K562 (cell line): ENCODE measurements around the gene MCC.

Experiments
- CREBBP ChIP-seq: IDR thresholded peaks from one replicate; pipeline ENCODE4 v1.6.1; 2012; ENCODE audit warnings: low read depth, mild to moderate bottlenecking, control low read depth, inconsistent platforms, low read length
- FOXK2 ChIP-seq, 2 experiments: fragments of 450-650 bp; IDR thresholded peaks in 1 of 2; conservative IDR thresholded peaks in 1 of 2; 2 replicates each; pipeline ENCODE4 v1.6.1; 2016; ENCODE audit warnings: low read depth in 2 of 2, mild to moderate bottlenecking in 1 of 2
- JUN ChIP-seq, 2 experiments: sonication (generic) in 1 of 2; formaldehyde crosslinking in 1 of 2; IDR thresholded peaks; 2 replicates each; pipeline versions ENCODE4 v1.6.1 to v1.8.0; 2012 to 2022; ENCODE audit warnings: borderline replicate concordance in 2 of 2, mild to moderate bottlenecking in 2 of 2, improper control_type of control experiment in 1 of 2, low read depth in 1 of 2, low read length in 1 of 2, missing genetic modification reagents in 1 of 2
- MAZ ChIP-seq, 2 experiments: fragments of 450-650 bp in 1 of 2; sonication (generic) in 1 of 2; formaldehyde crosslinking; IDR thresholded peaks in 1 of 2; conservative IDR thresholded peaks in 1 of 2; 2 replicates each; pipeline versions ENCODE4 v1.4.0 to v1.5.0; 2020; ENCODE audit warnings: mild to moderate bottlenecking in 1 of 2, missing genetic modification reagents in 1 of 2
- POLR2A ChIP-seq: fragments of 450-650 bp; conservative IDR thresholded peaks from 2 replicates; pipeline ENCODE4 v1.6.1; 2016
- TCF7 ChIP-seq: sonication (generic); IDR thresholded peaks from 2 replicates; pipeline ENCODE4 v1.6.1; 2016; ENCODE audit warnings: antibody characterized with exemption, borderline replicate concordance
- XRCC4 ChIP-seq: IDR thresholded peaks from one replicate; pipeline ENCODE4 v1.6.1; 2011; ENCODE audit not compliant: insufficient read depth, insufficient read length; ENCODE audit errors: extremely low read depth
- ZNF121 ChIP-seq: sonication (generic); formaldehyde crosslinking; conservative IDR thresholded peaks from 2 replicates; pipeline ENCODE4 v1.8.0; 2022; ENCODE audit warnings: missing genetic modification reagents
- ZNF134 ChIP-seq: fragments of 250-450 bp; sonication (Bioruptor Pico); conservative IDR thresholded peaks from 2 replicates; pipeline ENCODE4 v1.4.0; 2020
- ZNF174 ChIP-seq: fragments of 250-450 bp; sonication (Bioruptor Pico); IDR thresholded peaks from 2 replicates; pipeline ENCODE4 v1.4.0; 2020; ENCODE audit warnings: mild to moderate bottlenecking
- TF ChIP-seq, protein P1 (sequence below): fragments of 250-450 bp; sonication (Bioruptor Pico); IDR thresholded peaks from 2 replicates; pipeline ENCODE4 v1.5.0; 2021
- TF ChIP-seq, protein P2 (sequence below), 2 experiments: fragments of 450-650 bp in 1 of 2; sonication (generic) in 1 of 2; formaldehyde crosslinking in 1 of 2; IDR thresholded peaks in 1 of 2; conservative IDR thresholded peaks in 1 of 2; 2 replicates each; pipeline versions ENCODE4 v1.6.1 to v1.8.1; 2016 to 2023; ENCODE audit warnings: mild to moderate bottlenecking in 2 of 2, moderate library complexity in 2 of 2, inconsistent platforms in 1 of 2, missing genetic modification reagents in 1 of 2
- TF ChIP-seq, protein P3 (sequence below): fragments of 150-350 bp; IDR thresholded peaks from 2 replicates; pipeline ENCODE4 v1.6.1; 2014; ENCODE audit warnings: low read depth, mild to moderate bottlenecking, low read length, borderline replicate concordance
- TF ChIP-seq, protein P4 (sequence below): IDR thresholded peaks from 2 replicates; pipeline ENCODE4 v1.6.1; 2016; ENCODE audit warnings: missing genetic modification characterization, missing compliant biosample characterization

DNA sequence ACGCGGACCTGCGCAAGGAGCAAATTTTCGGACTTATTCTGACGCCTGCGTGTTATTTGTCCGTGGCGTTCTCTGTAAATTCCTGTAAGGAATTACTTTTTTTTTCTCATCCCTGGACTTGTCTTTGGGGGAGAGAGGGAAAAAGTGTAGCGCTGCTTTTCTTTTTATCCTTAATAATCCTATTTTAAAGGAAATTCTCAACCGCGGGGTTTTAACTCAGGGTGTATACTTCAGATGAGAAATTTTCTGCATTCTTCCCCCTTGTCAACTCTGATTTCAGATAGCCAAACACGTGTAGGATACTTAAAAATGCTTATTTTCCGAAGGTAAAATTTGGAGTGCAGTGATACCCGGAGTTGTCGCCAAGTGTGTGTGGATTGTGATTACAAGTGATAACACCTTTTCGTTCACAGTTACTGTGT is 510.8 kb downstream of the MCC start:
- TF ChIP-seq ZNF134 (CRISPR knock-in tag) (no peak), ZNF121 (CRISPR knock-in tag) (no peak), XRCC4 (no peak), TCF7 (no peak), MAZ (CRISPR knock-in tag; conservative IDR thresholded peaks at IDR 0.05 in 1 of 2, IDR thresholded peaks at IDR 0.05 in 1 of 2) (no peak), POLR2A (no peak), JUN (IDR thresholded peaks at IDR 0.05; ENCODE audit: borderline replicate concordance, low read depth, low read length) (no peak), JUN (CRISPR knock-in tag; IDR thresholded peaks at IDR 0.05; ENCODE audit: borderline replicate concordance) (no peak), ZNF174 (CRISPR knock-in tag) (no peak), CREBBP (no peak), FOXK2 (conservative IDR thresholded peaks at IDR 0.05 in 1 of 2, IDR thresholded peaks at IDR 0.05 in 1 of 2; ENCODE audit: low read depth in 2 of 2) (no peak)
- TF ChIP-seq, protein P1, sequence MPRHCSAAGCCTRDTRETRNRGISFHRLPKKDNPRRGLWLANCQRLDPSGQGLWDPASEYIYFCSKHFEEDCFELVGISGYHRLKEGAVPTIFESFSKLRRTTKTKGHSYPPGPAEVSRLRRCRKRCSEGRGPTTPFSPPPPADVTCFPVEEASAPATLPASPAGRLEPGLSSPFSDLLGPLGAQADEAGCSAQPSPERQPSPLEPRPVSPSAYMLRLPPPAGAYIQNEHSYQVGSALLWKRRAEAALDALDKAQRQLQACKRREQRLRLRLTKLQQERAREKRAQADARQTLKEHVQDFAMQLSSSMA (CRISPR knock-in tag): no peak
- TF ChIP-seq, protein P2, sequence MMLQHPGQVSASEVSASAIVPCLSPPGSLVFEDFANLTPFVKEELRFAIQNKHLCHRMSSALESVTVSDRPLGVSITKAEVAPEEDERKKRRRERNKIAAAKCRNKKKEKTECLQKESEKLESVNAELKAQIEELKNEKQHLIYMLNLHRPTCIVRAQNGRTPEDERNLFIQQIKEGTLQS (IDR thresholded peaks at IDR 0.05): no peak
- TF ChIP-seq, protein P2 (CRISPR knock-in tag; conservative IDR thresholded peaks at IDR 0.05): no peak
- TF ChIP-seq, protein P3, sequence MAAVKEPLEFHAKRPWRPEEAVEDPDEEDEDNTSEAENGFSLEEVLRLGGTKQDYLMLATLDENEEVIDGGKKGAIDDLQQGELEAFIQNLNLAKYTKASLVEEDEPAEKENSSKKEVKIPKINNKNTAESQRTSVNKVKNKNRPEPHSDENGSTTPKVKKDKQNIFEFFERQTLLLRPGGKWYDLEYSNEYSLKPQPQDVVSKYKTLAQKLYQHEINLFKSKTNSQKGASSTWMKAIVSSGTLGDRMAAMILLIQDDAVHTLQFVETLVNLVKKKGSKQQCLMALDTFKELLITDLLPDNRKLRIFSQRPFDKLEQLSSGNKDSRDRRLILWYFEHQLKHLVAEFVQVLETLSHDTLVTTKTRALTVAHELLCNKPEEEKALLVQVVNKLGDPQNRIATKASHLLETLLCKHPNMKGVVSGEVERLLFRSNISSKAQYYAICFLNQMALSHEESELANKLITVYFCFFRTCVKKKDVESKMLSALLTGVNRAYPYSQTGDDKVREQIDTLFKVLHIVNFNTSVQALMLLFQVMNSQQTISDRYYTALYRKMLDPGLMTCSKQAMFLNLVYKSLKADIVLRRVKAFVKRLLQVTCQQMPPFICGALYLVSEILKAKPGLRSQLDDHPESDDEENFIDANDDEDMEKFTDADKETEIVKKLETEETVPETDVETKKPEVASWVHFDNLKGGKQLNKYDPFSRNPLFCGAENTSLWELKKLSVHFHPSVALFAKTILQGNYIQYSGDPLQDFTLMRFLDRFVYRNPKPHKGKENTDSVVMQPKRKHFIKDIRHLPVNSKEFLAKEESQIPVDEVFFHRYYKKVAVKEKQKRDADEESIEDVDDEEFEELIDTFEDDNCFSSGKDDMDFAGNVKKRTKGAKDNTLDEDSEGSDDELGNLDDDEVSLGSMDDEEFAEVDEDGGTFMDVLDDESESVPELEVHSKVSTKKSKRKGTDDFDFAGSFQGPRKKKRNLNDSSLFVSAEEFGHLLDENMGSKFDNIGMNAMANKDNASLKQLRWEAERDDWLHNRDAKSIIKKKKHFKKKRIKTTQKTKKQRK: no peak
- TF ChIP-seq, protein P4, sequence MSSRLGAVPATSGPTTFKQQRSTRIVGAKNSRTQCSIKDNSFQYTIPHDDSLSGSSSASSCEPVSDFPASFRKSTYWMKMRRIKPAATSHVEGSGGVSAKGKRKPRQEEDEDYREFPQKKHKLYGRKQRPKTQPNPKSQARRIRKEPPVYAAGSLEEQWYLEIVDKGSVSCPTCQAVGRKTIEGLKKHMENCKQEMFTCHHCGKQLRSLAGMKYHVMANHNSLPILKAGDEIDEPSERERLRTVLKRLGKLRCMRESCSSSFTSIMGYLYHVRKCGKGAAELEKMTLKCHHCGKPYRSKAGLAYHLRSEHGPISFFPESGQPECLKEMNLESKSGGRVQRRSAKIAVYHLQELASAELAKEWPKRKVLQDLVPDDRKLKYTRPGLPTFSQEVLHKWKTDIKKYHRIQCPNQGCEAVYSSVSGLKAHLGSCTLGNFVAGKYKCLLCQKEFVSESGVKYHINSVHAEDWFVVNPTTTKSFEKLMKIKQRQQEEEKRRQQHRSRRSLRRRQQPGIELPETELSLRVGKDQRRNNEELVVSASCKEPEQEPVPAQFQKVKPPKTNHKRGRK: 0 out of 2 replicates have a peak, but pooled peaks have one; percentile 29
